Measurements from ENCODE around the gene PAFAH1B2. TPM values are rescaled to one million over a fixed set of nuclear protein-coding genes. Genes with fewer than 3 reads are reported as not detected.
A peak's percentile ranks its signal among the peaks of the same experiment; 100 is the strongest.

The PAFAH1B2 gene
- total RNA-seq, 3 donors from 2014 or later, result 76.8 to 92.2 (median 86.2) TPM

GRCh38 chr11:117195258-117195657, 51.2 kb downstream of the PAFAH1B2 start:
- intact Hi-C loops (cut with DNase I; ENCODE audit: low total_unique reads), result loop anchor here (10.0 kb wide), 1 partner anchor 50 kb away; the partner anchor contains the start of gene PAFAH1B2
- Histone ChIP-seq H3K27ac (no peak overlapping the region), H3K27me3 (no peaks in the 10 kb centered on the region), H3K36me3 (no peaks in the 10 kb centered on the region), H3K9me3 (no peaks in the 10 kb centered on the region), H3K4me3 (no peak overlapping the region), H3K4me1 (peaks cover 0 to 11% of the 10 kb centered on the region in 2 donors)
- no peak for DNase-seq (ENCODE audit: low spot score in 2 of 2)
- TF ChIP-seq POLR2AphosphoS5 (IDR thresholded peaks at IDR 0.05) (no peak), CTCF (IDR thresholded peaks at IDR 0.05) (no peak), POLR2A (IDR thresholded peaks at IDR 0.05) (no peak)

GRCh38 chr11:117195761-117196160, 51.7 kb downstream of the PAFAH1B2 start:
- no peak for DNase-seq (ENCODE audit: low spot score in 2 of 2)
- H3K27me3 ChIP-seq, result no peaks in the 10 kb centered on the region
- intact Hi-C loops (cut with DNase I; ENCODE audit: low total_unique reads), result loop anchor here (10.0 kb wide), 1 partner anchor 51 kb away; the partner anchor contains the start of gene PAFAH1B2
- TF ChIP-seq CTCF (IDR thresholded peaks at IDR 0.05) (no peak), POLR2AphosphoS5 (IDR thresholded peaks at IDR 0.05) (no peak), POLR2A (IDR thresholded peaks at IDR 0.05) (no peak)
- no peaks in the 10 kb centered on the region for H3K9me3 ChIP-seq
- no peak overlapping the region for H3K4me3 ChIP-seq
- H3K4me1 ChIP-seq, result peaks cover 0 to 11% of the 10 kb centered on the region in 2 donors
- H3K36me3 ChIP-seq, result no peaks in the 10 kb centered on the region
- H3K27ac ChIP-seq, result no peak overlapping the region

GRCh38 chr11:117197006-117197405, 52.9 kb downstream of the PAFAH1B2 start:
- Histone ChIP-seq H3K27ac (peak overlapping the region; percentile 94 to 98), H3K27me3 (no peaks in the 10 kb centered on the region), H3K36me3 (no peaks in the 10 kb centered on the region), H3K9me3 (no peaks in the 10 kb centered on the region), H3K4me3 (no peak overlapping the region), H3K4me1 (peaks cover 0 to 11% of the 10 kb centered on the region in 2 donors)
- TF ChIP-seq POLR2A (IDR thresholded peaks at IDR 0.05) (no peak), CTCF (IDR thresholded peaks at IDR 0.05) (no peak), POLR2AphosphoS5 (IDR thresholded peaks at IDR 0.05) (no peak)
- DNase-seq (ENCODE audit: low spot score in 2 of 2), result no peak
- intact Hi-C loops (cut with DNase I; ENCODE audit: low total_unique reads), result loop anchor here (10.0 kb wide), 1 partner anchor 52 kb away; the partner anchor contains the start of gene PAFAH1B2

GRCh38 chr11:117197516-117198456, 53.7 kb downstream of the PAFAH1B2 start:
- intact Hi-C loops (cut with DNase I; ENCODE audit: low total_unique reads), result loop anchor here (10.0 kb wide), 1 partner anchor 53 kb away; the partner anchor contains the start of gene PAFAH1B2
- H3K9me3 ChIP-seq, result no peaks in the 10 kb centered on the region
- peak in 2 of 3 donors; percentile 23 to 50 for TF ChIP-seq CTCF (IDR thresholded peaks at IDR 0.05)
- TF ChIP-seq POLR2AphosphoS5 (IDR thresholded peaks at IDR 0.05), result no peak
- DNase-seq (ENCODE audit: low spot score in 2 of 2), result peak in 1 of 2 donors; percentile 84
- peak overlapping the region; percentile 94 to 98 for H3K27ac ChIP-seq
- no peaks in the 10 kb centered on the region for H3K36me3 ChIP-seq
- peak overlapping the region; percentile 46 to 75 (median 57) for H3K4me3 ChIP-seq
- H3K27me3 ChIP-seq, result no peaks in the 10 kb centered on the region
- H3K4me1 ChIP-seq, result peaks cover 0 to 11% of the 10 kb centered on the region in 2 donors

- TF ChIP-seq POLR2AphosphoS5 (IDR thresholded peaks at IDR 0.05), result no peak
- TF ChIP-seq CTCF (IDR thresholded peaks at IDR 0.05), result no peak
- no peak for TF ChIP-seq POLR2A (IDR thresholded peaks at IDR 0.05)
- peak overlapping the region; percentile 46 to 75 (median 57) for H3K4me3 ChIP-seq
- peaks cover 0 to 11% of the 10 kb centered on the region in 2 donors for H3K4me1 ChIP-seq
- intact Hi-C loops (cut with DNase I; ENCODE audit: low total_unique reads), result loop anchor here (10.0 kb wide), 1 partner anchor 54 kb away; the partner anchor contains the start of gene PAFAH1B2
- no peak for DNase-seq (ENCODE audit: low spot score in 2 of 2)
- peak overlapping the region; percentile 94 to 98 for H3K27ac ChIP-seq
- no peaks in the 10 kb centered on the region for H3K36me3 ChIP-seq
- no peaks in the 10 kb centered on the region for H3K27me3 ChIP-seq
- no peaks in the 10 kb centered on the region for H3K9me3 ChIP-seq
Measured at GRCh38 chr11:117198613-117199012, 54.5 kb downstream of the PAFAH1B2 start.

Data from breast epithelium (tissue), 4 donors.